ENCODE measurements around the gene SLC22A16. TPM values are rescaled to one million over a fixed set of nuclear protein-coding genes. Genes with fewer than 3 reads are reported as not detected.

SLC22A16 gene
- total RNA-seq, 2 donors from 2014 or later, result not detected

DNA sequence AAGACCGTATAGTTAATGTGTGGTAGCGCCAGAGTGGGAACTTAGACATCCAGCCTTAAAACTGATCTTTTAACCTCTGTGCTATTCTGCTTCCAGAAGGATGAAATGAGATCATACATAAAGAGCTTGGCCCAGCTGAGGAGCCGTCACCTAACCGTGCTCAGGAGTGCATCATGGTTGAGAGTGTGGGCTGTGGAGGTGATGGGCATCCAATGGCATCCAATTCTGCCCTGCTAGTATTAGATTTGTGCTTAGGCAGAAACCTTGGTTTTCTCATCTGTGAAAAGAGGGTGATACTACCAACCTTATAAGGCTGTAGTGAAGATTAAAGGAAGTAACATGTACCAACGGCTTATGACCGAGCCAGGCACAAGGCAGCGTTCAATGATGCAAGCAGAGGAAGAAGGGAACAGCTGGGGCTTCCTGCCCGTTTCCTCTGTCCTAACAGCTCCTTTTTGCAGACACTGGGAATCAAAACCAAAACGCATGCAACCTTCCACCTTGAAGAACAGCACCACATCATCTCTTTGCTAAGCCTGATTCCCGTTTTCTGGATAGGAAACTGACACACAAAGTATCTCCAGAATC is 1.3 kb downstream of the SLC22A16 start:
- WGBS, 2 donors, result 42 to 59% methylated on average over 10 of the region's 10 CpGs
- Histone ChIP-seq H3K9me3 (no peaks in the 10 kb centered on the region), H3K27ac (peak overlapping the region in 1 of 4 donors; percentile 49), H3K4me3 (no peak overlapping the region), H3K36me3 (replicated peaks in 1 of 2; ENCODE audit: insufficient read depth in 1 of 2, low read depth in 2 of 2) (no peaks in the 10 kb centered on the region), H3K27me3 (no peaks in the 10 kb centered on the region), H3K4me1 (no peaks in the 10 kb centered on the region)
- TF ChIP-seq POLR2A (IDR thresholded peaks at IDR 0.05), result peak in 1 of 3 donors; percentile 19
- TF ChIP-seq, protein P1, sequence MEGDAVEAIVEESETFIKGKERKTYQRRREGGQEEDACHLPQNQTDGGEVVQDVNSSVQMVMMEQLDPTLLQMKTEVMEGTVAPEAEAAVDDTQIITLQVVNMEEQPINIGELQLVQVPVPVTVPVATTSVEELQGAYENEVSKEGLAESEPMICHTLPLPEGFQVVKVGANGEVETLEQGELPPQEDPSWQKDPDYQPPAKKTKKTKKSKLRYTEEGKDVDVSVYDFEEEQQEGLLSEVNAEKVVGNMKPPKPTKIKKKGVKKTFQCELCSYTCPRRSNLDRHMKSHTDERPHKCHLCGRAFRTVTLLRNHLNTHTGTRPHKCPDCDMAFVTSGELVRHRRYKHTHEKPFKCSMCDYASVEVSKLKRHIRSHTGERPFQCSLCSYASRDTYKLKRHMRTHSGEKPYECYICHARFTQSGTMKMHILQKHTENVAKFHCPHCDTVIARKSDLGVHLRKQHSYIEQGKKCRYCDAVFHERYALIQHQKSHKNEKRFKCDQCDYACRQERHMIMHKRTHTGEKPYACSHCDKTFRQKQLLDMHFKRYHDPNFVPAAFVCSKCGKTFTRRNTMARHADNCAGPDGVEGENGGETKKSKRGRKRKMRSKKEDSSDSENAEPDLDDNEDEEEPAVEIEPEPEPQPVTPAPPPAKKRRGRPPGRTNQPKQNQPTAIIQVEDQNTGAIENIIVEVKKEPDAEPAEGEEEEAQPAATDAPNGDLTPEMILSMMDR (IDR thresholded peaks at IDR 0.05), result no peak
- intact Hi-C loops (cut with DNase I), result no loop called here
- DNase-seq (peak in 2 of 4 donors; percentile 17 to 66), ATAC-seq (no peak)

DNA sequence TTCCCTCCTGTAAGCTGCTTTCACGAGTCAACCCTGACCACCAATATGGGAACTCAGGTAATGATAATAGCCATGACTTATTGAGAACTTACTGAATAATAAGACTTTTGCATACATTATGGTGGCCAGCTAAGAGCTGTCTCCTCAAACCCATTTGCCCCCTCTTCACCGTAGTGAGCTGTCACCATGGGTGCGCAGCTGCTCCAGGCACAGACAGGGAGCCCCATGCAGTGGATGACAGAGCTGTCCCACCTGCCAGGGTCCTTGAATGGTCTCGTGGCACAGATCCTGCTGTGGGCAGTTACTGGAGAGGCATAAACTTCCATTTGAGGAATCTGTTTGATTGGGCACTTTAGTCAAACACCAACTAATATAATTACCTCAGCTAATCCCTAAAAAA is 1.9 kb downstream of the SLC22A16 start:
- WGBS, 2 donors, result 76 to 89% methylated on average over 4 of the region's 4 CpGs
- no peaks in the 10 kb centered on the region for H3K36me3 ChIP-seq (replicated peaks in 1 of 2; ENCODE audit: insufficient read depth in 1 of 2, low read depth in 2 of 2)
- intact Hi-C loops (cut with DNase I), result no loop called here
- H3K4me1 ChIP-seq, result no peaks in the 10 kb centered on the region
- ATAC-seq, result no peak
- H3K4me3 ChIP-seq, result no peak overlapping the region
- H3K27ac ChIP-seq, result no peak overlapping the region
- no peak for DNase-seq
- H3K9me3 ChIP-seq, result no peaks in the 10 kb centered on the region
- H3K27me3 ChIP-seq, result no peaks in the 10 kb centered on the region
- no peak for TF ChIP-seq POLR2A (IDR thresholded peaks at IDR 0.05)

DNA sequence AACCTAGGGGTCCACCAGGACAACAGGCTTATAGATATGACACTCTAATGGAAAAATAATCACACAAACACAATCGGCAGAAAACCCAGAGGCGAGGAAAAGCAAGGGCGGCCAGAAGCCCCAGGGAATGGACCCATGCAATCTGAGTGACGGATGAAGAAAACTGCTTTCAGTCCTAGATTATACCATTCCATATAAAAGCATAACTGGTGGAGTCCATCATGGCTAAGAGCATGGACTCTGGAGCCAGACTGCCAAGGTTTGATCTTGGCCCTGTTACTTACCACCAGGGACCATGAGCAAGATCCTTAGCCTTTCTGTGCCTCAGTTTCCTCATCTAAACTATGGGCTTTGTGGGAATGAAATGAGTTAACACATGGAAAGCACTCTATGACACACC is 3.7 kb downstream of the SLC22A16 start:
- Histone ChIP-seq H3K4me3 (no peak overlapping the region), H3K27me3 (no peaks in the 10 kb centered on the region), H3K9me3 (no peaks in the 10 kb centered on the region), H3K27ac (no peak overlapping the region), H3K4me1 (no peaks in the 10 kb centered on the region), H3K36me3 (replicated peaks in 1 of 2; ENCODE audit: insufficient read depth in 1 of 2, low read depth in 2 of 2) (no peaks in the 10 kb centered on the region)
- WGBS, 2 donors, result 72 to 94% methylated on average over 4 of the region's 4 CpGs
- TF ChIP-seq, protein P1 (IDR thresholded peaks at IDR 0.05), result no peak
- no peak for TF ChIP-seq POLR2A (IDR thresholded peaks at IDR 0.05)
- ATAC-seq (no peak), DNase-seq (no peak)
- intact Hi-C loops (cut with DNase I), result no loop called here

DNA sequence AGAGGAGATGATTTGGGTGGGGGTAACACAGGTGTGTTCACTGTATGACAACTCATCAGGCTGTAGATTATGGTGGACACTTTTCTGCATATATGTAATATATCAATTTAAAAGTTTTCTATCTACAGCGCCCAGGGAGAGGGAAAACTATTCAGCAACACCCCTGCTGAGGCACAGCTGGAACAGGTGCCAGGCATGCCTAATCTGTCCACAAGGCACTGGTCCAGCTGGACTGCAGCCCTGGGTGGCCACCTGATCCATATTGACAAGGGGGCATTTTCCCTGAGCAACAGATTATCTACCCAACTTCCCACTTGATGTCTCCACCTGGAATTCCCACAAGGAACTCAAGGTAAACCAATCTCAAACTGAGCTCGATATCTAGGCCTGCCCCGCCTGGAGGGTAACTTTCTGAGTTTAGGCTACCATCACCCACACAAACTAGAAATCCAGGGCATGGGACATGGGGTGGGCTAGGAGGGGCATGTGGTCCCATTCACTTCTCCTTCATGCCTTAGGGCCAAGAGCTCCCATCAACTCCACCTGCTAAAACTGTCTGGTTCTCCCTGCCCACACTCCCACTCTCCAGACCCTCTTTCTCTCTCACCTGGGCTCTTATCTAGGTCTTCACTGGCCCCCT is 4.6 kb downstream of the SLC22A16 start:
- Histone ChIP-seq H3K27ac (no peak overlapping the region), H3K4me3 (no peak overlapping the region), H3K4me1 (no peaks in the 10 kb centered on the region), H3K36me3 (replicated peaks in 1 of 2; ENCODE audit: insufficient read depth in 1 of 2, low read depth in 2 of 2) (no peaks in the 10 kb centered on the region), H3K27me3 (no peaks in the 10 kb centered on the region), H3K9me3 (no peaks in the 10 kb centered on the region)
- intact Hi-C loops (cut with DNase I), result no loop called here
- TF ChIP-seq, protein P1 (IDR thresholded peaks at IDR 0.05), result no peak
- no peak for TF ChIP-seq POLR2A (IDR thresholded peaks at IDR 0.05)
- peak in 1 of 4 donors; percentile 41 for DNase-seq
- WGBS, 2 donors, result 66 to 73% methylated on average over 3 of the region's 3 CpGs
- no peak for ATAC-seq

DNA sequence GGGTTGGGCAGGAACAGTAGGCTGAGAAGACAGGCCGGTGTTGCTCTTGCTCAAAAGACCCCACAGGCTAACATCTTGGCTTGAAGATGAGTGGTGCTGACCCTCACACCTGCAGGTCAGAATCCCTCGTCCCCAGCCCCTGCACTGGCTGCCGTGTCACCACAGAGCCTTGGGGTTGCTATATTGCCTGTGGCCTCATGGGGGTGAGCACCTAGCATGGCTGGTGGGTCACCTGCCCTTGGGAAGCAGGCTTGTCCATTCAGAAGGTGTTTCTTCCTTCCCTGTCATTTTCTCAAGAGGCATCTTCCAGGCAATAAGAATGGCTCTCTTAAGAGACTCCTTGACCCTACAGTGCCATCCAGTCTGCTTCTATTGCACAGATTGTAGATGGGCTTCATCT is 7.7 kb downstream of the SLC22A16 start:
- Histone ChIP-seq H3K9me3 (no peaks in the 10 kb centered on the region), H3K4me3 (no peak overlapping the region), H3K27me3 (no peaks in the 10 kb centered on the region), H3K4me1 (no peaks in the 10 kb centered on the region), H3K27ac (no peak overlapping the region), H3K36me3 (replicated peaks in 1 of 2; ENCODE audit: insufficient read depth in 1 of 2, low read depth in 2 of 2) (no peaks in the 10 kb centered on the region)
- 83 to 84% methylated on average over 3 of the region's 3 CpGs for WGBS, 2 donors
- DNase-seq (no peak), ATAC-seq (no peak)
- intact Hi-C loops (cut with DNase I), result no loop called here
- TF ChIP-seq, protein P1 (IDR thresholded peaks at IDR 0.05), result no peak
- TF ChIP-seq POLR2A (IDR thresholded peaks at IDR 0.05), result no peak
